Measurements from ENCODE around the gene DTNA. TPM values are rescaled to one million over a fixed set of nuclear protein-coding genes. Genes with fewer than 3 reads are reported as not detected.

DTNA gene
- total RNA-seq, 2 experiments from 2014 or later: 0.33 TPM; not detected in 1

- Mint-ChIP-seq H3K36me3 (ENCODE audit: low read depth) (no peaks in the 10 kb centered on the region), H3K9me3 (no peaks in the 10 kb centered on the region), H3K27ac (no peak overlapping the region), H3K27me3 (peaks cover 8% of the 10 kb centered on the region), H3K4me1 (no peaks in the 10 kb centered on the region), H3K4me3 (no peak overlapping the region)
- POLR2A ChIA-PET: no interaction called here
- CTCF ChIA-PET: no interaction called here
- DNase-seq: no peak
These were observed 97.2 kb downstream of the DTNA start for GRCh38 chr18:34807106-34807796.

GRCh38 chr18:34808389-34808788 lies 98.3 kb downstream of the DTNA start:
- no peaks in the 10 kb centered on the region for H3K4me1 Mint-ChIP-seq
- ChIA-PET CTCF (no interaction called here), POLR2A (no interaction called here)
- no peaks in the 10 kb centered on the region for H3K36me3 Mint-ChIP-seq (ENCODE audit: low read depth)
- no peak for DNase-seq
- H3K9me3 Mint-ChIP-seq: no peaks in the 10 kb centered on the region
- no peak overlapping the region for H3K27ac Mint-ChIP-seq
- H3K4me3 Mint-ChIP-seq: no peak overlapping the region
- peaks cover 8% of the 10 kb centered on the region for H3K27me3 Mint-ChIP-seq

GRCh38 chr18:34809451-34810072 lies 99.5 kb downstream of the DTNA start:
- POLR2A ChIA-PET: no interaction called here
- Mint-ChIP-seq H3K36me3 (ENCODE audit: low read depth) (no peaks in the 10 kb centered on the region), H3K4me3 (no peak overlapping the region), H3K27me3 (peaks cover 5% of the 10 kb centered on the region), H3K27ac (no peak overlapping the region), H3K9me3 (no peaks in the 10 kb centered on the region), H3K4me1 (no peaks in the 10 kb centered on the region)
- no peak for DNase-seq
- CTCF ChIA-PET: interaction anchor here (2.4 kb wide), 1 partner anchor 21 kb away, joined by 5 read pairs; no protein-coding TSS in a partner anchor

- no peak overlapping the region for H3K4me3 Mint-ChIP-seq
- POLR2A ChIA-PET: no interaction called here
- DNase-seq: no peak
These were observed 106.1 kb downstream of the DTNA start for GRCh38 chr18:34816183-34816582.

GRCh38 chr18:34817636-34818035 lies 107.5 kb downstream of the DTNA start:
- POLR2A ChIA-PET: no interaction called here
- no peaks in the 10 kb centered on the region for H3K4me1 Mint-ChIP-seq
- DNase-seq: no peak
- H3K27ac Mint-ChIP-seq: no peak overlapping the region
- H3K4me3 Mint-ChIP-seq: no peak overlapping the region
- no peaks in the 10 kb centered on the region for H3K9me3 Mint-ChIP-seq
- H3K36me3 Mint-ChIP-seq (ENCODE audit: low read depth): no peaks in the 10 kb centered on the region
- peaks cover 8% of the 10 kb centered on the region for H3K27me3 Mint-ChIP-seq
- CTCF ChIA-PET: no interaction called here

More at GRCh38 chr18:34816183-34816582, 106.1 kb downstream of the DTNA start:
- CTCF ChIA-PET: no interaction called here
- no peaks in the 10 kb centered on the region for H3K9me3 Mint-ChIP-seq
- H3K27ac Mint-ChIP-seq: no peak overlapping the region
- H3K27me3 Mint-ChIP-seq: peaks cover 3% of the 10 kb centered on the region
- H3K4me1 Mint-ChIP-seq: no peaks in the 10 kb centered on the region
- H3K36me3 Mint-ChIP-seq (ENCODE audit: low read depth): no peaks in the 10 kb centered on the region

- POLR2A ChIA-PET: no interaction called here
- no peaks in the 10 kb centered on the region for H3K9me3 Mint-ChIP-seq
- CTCF ChIA-PET: no interaction called here
- H3K27ac Mint-ChIP-seq: no peak overlapping the region
- no peak for DNase-seq
- no peaks in the 10 kb centered on the region for H3K36me3 Mint-ChIP-seq (ENCODE audit: low read depth)
- H3K27me3 Mint-ChIP-seq: peaks cover 8% of the 10 kb centered on the region
- no peaks in the 10 kb centered on the region for H3K4me1 Mint-ChIP-seq
- no peak overlapping the region for H3K4me3 Mint-ChIP-seq
These were observed 108.0 kb downstream of the DTNA start for GRCh38 chr18:34818064-34818463.

- POLR2A ChIA-PET: no interaction called here
- Mint-ChIP-seq H3K27me3 (peaks cover 8% of the 10 kb centered on the region), H3K4me3 (no peak overlapping the region), H3K36me3 (ENCODE audit: low read depth) (no peaks in the 10 kb centered on the region), H3K4me1 (no peaks in the 10 kb centered on the region), H3K9me3 (no peaks in the 10 kb centered on the region), H3K27ac (no peak overlapping the region)
- no peak for DNase-seq
- CTCF ChIA-PET: no interaction called here
These were observed 110.4 kb downstream of the DTNA start for GRCh38 chr18:34820360-34821065.

GRCh38 chr18:34821669-34822210 lies 111.6 kb downstream of the DTNA start:
- no peaks in the 10 kb centered on the region for H3K4me1 Mint-ChIP-seq
- H3K9me3 Mint-ChIP-seq: no peaks in the 10 kb centered on the region
- no peak overlapping the region for H3K4me3 Mint-ChIP-seq
- H3K36me3 Mint-ChIP-seq (ENCODE audit: low read depth): no peaks in the 10 kb centered on the region
- peaks cover 8% of the 10 kb centered on the region for H3K27me3 Mint-ChIP-seq
- DNase-seq: no peak
- no peak overlapping the region for H3K27ac Mint-ChIP-seq
- POLR2A ChIA-PET: no interaction called here
- CTCF ChIA-PET: no interaction called here

GRCh38 chr18:34828093-34828492 lies 118.0 kb downstream of the DTNA start:
- H3K9me3 Mint-ChIP-seq: no peaks in the 10 kb centered on the region
- no peak overlapping the region for H3K4me3 Mint-ChIP-seq
- no peaks in the 10 kb centered on the region for H3K4me1 Mint-ChIP-seq
- H3K27ac Mint-ChIP-seq: no peak overlapping the region
- ChIA-PET CTCF (no interaction called here), POLR2A (no interaction called here)
- no peaks in the 10 kb centered on the region for H3K36me3 Mint-ChIP-seq (ENCODE audit: low read depth)
- no peaks in the 10 kb centered on the region for H3K27me3 Mint-ChIP-seq
- DNase-seq: no peak

- DNase-seq: no peak
- Mint-ChIP-seq H3K4me1 (no peaks in the 10 kb centered on the region), H3K27me3 (no peaks in the 10 kb centered on the region), H3K9me3 (no peaks in the 10 kb centered on the region), H3K36me3 (ENCODE audit: low read depth) (no peaks in the 10 kb centered on the region), H3K4me3 (no peak overlapping the region), H3K27ac (no peak overlapping the region)
- POLR2A ChIA-PET: no interaction called here
- CTCF ChIA-PET: no interaction called here
These were observed 124.8 kb downstream of the DTNA start for GRCh38 chr18:34834897-34835296.

- no peak overlapping the region for H3K27ac Mint-ChIP-seq
These were observed 125.4 kb downstream of the DTNA start for GRCh38 chr18:34835466-34835865.

GRCh38 chr18:34837769-34838272 lies 127.7 kb downstream of the DTNA start:
- H3K27me3 Mint-ChIP-seq: peaks cover 3% of the 10 kb centered on the region
- no peak for DNase-seq
- H3K4me1 Mint-ChIP-seq: no peaks in the 10 kb centered on the region
- no peak overlapping the region for H3K4me3 Mint-ChIP-seq
- no peak overlapping the region for H3K27ac Mint-ChIP-seq
- H3K36me3 Mint-ChIP-seq (ENCODE audit: low read depth): no peaks in the 10 kb centered on the region
- ChIA-PET CTCF (no interaction called here), POLR2A (no interaction called here)
- H3K9me3 Mint-ChIP-seq: no peaks in the 10 kb centered on the region

More at GRCh38 chr18:34835466-34835865, 125.4 kb downstream of the DTNA start:
- Mint-ChIP-seq H3K36me3 (ENCODE audit: low read depth) (no peaks in the 10 kb centered on the region), H3K4me1 (no peaks in the 10 kb centered on the region), H3K4me3 (no peak overlapping the region), H3K27me3 (no peaks in the 10 kb centered on the region), H3K9me3 (no peaks in the 10 kb centered on the region)
- ChIA-PET CTCF (no interaction called here), POLR2A (no interaction called here)
- no peak for DNase-seq

GRCh38 chr18:34838669-34839068 lies 128.6 kb downstream of the DTNA start:
- H3K9me3 Mint-ChIP-seq: no peaks in the 10 kb centered on the region
- H3K36me3 Mint-ChIP-seq (ENCODE audit: low read depth): no peaks in the 10 kb centered on the region
- ChIA-PET POLR2A (no interaction called here), CTCF (no interaction called here)
- no peaks in the 10 kb centered on the region for H3K4me1 Mint-ChIP-seq
- peaks cover 3% of the 10 kb centered on the region for H3K27me3 Mint-ChIP-seq
- H3K27ac Mint-ChIP-seq: no peak overlapping the region
- DNase-seq: no peak
- no peak overlapping the region for H3K4me3 Mint-ChIP-seq

Data from activated CD4-positive, alpha-beta memory T cell treated with anti-CD3 and anti-CD28 coated beads, Interleukin-2, amount 10 ng/mL, durations not matched to agents 7 days and 5 days (primary cell).